ENCODE results near the gene PIK3R3.

Gene PIK3R3

GRCh38 chr1:46132529-46133180 lies at the start of gene PIK3R3:
Gene PIK3R3, minus strand, starts transcription at chr1:46132629. Its CDS starts 677 bp downstream, at chr1:46131952.
- DNase-seq: peak; percentile 72 to 99 (median 97)

DNA sequence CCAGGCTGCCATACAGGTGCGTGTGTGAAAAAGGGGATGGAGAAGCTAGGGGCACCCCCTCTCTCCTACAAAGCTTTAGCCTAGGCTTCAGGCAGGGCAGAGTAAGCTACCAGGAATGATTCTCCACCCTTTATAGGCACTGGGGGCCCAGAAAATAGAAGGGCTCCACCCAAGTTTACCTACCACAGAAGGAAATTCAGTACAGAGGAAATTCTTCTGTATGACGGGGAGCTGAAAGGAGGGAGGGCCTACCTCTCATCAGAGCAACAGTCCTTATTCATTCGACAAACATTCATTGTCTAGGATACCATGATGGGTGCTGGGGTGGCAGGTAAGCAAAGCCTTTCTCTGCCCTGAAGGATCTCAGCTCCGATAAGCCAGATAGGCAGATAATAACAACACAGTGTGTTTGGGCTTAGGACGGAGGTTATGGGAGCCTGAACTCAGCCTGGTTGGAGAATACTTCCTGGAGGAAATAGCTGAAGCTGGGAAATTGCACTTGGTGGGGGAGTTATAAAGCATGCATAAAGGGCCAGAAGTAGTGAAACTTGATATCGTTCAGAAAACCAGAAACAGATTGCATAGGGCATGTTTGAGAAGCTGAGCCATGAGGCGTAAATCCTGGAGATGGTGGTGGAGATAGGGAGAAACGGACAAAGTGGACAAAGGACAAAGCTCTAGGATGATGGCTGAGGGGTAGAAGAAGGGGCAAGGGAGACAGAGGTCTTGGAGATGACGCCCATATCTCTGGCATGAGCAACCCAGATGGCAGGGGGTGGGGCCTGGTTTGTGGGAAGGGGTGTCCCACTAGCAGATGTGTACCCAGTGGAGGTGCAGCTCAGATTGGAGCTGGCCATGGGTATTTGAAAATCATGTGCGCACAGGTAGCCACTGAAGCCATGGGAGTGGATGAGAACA lies 49.2 kb upstream of the PIK3R3 start:
- no peak for DNase-seq

DNA sequence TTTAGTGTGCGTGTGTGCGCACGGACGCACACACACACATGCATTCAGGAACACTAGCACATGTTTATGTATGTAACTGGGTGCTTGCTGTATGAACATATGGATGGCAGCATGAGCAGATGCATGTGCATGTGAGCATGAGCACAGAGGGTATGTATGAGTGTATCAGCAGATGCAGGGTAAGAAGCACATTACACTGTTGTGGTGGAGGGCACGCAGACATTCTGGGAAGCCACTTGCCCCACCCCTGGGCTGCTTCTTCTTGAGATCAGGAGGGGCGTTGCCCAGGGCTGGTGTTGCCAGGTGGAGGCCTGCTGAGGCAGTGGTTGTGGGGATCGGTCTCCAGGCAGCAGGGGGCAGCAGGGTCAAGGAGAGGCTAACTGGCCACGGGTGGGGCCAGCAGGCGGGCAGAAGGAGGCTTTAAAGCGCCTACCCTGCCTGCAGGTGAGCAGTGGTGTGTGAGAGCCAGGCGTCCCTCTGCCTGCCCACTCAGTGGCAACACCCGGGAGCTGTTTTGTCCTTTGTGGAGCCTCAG lies 47.7 kb upstream of the PIK3R3 start:
- DNase-seq: peak in 5 of 14 donors; percentile 13 to 51 (median 36)

DNA sequence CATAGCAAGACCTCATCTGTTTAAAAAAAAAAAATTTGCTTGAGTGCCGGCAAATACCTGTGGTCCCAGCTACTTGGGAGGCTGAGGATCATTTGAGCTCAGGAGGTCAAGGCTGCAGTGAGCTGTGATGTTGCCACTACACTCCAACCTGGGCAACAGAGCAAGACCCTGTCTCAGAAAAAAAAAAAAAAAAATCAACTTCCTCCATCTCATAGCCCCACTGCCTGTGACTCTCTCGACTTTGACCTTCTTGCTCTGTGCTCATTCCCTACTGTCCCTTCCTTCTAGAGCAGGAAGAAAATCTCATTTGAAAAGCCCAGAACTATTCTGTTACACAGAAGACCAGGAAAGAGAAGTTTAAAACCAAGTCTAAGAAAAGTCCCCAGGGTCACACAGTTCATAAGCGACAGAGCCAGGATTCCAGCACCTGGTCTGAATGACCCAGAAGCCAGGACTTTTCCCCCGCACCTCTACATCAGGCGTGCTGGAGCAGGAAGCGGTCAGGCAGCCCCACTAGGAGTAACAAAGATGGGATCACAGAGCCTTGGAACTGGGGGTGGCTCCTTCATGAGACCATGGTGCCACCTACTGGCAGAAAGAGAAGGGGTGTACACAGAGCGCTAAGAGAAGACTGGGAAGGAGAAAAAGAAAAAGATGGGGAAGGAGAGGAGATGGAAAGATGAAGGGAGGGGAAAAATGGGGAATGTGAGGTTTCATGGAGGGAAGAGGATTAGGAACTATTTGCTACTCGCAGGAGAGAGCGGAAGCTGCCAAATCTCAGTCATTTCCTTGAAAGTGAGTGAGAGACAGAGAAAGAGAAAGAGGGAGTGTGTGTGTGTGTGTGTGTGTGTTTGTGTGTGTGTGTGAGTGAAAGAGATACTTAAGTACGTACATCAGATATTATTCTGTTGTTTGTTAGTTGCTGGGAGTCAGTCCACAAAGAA lies 47.0 kb upstream of the PIK3R3 start:
- DNase-seq: peak in 12 of 14 donors; percentile 17 to 82 (median 61)

DNA sequence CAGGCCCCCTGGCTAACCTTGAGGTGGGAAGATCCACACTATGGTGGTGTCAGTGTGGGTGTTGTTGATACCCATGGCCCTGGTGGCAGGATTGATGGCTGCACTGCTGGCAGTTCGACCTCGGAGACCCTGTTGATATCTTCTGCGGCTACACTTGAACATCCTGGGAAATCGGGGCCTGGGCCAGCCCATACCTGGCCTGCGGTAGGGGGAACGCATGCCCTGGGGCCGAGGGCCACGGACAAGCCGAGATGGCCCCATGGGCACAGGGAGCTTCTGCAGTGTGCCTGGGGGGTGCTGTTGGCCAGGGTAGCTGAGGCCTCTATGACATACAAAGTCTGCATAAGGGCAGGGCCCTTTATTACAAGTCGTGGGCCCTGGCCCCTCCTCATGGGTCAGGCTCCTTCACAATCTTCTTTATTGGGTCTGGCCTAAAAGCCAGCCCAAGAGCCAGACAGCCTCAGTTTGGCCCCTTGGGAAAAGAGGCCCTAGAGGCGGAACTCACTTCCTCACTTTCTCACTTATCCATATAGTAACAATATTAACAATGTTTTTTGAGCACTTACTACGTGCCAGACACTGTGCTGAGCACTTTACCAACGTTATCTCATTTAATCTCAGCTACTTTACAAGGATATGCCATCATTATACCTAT lies 43.9 kb upstream of the PIK3R3 start, which contains the start of gene P3R3URF:
P3R3URF (minus strand) TSS at position 278 of the 655 bp plus-strand sequence; CDS start at position 261, 17 bp downstream.
- DNase-seq: no peak

- DNase-seq: peak in 1 of 14 donors; percentile 47
These were observed 42.8 kb upstream of the PIK3R3 start for GRCh38 chr1:46175243-46175642.

DNA sequence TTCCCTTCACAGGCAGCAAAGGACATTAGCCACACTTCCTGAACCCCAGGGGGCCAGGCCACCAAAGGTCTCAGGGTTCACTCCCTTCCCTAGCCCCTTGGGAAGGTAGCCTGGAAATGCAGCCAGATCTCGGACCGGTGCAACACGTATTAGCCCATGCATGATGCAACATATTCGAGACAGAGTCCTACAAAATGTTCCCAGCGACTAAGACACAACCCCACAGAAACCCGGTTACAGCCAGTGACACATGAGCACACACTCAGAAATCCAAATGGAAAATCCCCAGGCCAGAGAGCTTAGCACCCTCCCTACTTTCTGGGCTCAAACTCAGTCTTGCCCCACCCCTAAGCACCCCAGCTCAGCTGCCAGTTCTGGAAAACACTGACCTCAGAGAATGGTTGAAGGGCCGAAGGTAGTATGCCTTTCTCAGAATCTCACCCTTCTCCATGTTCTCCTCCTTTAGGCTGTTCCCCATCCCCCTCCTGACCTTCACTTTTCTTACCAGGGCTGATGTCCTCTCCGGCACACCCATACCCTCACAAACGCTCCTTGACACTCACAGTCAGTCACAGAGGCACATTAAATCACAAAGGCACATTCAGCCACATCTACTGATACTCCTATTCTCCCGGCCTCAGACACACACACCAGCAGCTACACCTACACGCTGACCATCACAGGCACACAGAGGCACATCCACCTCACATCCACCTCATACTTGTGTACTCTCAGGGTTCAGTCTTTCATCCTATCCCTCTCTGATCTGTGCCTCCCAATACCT lies 42.2 kb upstream of the PIK3R3 start, which contains the start of gene TSPAN1:
TSPAN1 (plus strand) TSS at position 640 of the 784 bp plus-strand sequence. CDS start 6,021 bp downstream, outside the sequence.
- peak in 2 of 14 donors; percentile 29 to 95 for DNase-seq

GRCh38 chr1:46173361-46173856 lies 41.0 kb upstream of the PIK3R3 start:
- DNase-seq: peak in 2 of 14 donors; percentile 17 to 93

- DNase-seq: no peak
These were observed 39.9 kb upstream of the PIK3R3 start for GRCh38 chr1:46172321-46172720.

DNA sequence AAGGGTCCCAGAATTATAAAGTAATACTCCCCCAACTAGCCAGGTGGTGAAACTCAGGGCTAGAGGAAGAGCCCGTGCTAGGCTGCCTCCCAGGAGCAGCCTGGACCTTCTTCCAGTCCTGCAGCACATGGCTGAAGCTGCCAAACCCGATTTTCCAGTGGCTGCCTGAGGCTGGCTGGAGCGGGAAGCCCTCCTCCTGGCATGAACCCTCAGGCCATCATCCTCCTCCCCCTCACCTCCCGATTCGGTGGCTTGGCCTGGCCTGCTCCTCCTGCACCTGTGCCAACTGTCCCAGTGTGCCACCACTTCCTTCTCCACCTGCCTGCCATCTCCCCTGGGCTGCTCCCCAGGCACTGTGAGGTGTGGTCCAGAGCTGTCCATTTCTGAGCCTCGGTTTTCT lies 39.4 kb upstream of the PIK3R3 start:
- peak in 4 of 14 donors; percentile 19 to 95 (median 27) for DNase-seq

DNA sequence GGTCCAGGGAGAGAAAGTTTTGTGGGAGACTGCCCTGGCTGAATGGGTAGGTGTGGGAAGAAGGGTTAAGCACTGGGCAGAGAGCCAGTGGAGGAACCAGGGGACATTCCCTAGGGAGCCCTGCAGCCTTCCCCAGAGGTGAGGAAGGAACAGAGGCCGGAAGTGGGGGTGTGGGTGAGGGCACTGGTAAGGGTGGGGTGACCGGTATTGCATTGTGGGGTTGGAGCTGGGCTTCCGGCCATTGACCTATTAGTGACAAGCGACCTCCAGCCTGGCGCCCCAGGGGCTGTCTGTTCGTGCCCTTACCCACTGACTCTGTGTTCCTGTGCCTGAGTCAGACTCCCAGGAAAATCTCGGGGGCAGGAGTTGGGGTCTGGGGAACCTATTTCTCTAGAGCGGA lies 38.9 kb upstream of the PIK3R3 start:
- DNase-seq: no peak

DNA sequence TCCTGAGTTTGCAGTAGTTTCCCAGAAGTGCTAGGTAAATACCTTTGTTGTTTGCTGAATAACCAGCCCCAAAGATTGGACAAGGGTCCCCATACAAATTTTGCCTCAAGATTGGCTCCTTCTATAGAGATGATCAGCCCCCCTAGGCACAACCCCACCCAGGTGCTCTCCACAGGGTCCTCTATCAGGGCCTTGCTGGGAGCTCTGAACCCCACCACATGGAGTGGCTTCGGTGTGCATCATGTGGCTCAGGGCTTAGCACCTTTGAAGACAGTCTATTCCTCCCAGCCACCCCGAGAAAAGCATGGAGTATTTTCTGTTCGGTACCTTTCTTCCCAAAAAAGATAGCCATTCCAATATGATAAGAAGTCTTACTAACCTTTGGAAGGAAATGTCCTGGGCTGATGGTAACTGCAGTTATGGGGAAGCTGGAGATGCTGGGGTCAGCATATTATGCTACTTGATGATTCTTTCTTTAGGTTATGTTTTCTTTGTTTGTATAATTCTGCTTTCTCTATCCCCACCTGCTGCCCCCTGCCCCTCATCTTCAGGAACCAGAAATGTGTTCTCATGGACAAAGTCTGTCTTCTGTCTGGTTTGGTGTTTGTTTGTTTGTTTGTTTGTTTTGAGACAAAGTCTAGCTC lies 37.5 kb upstream of the PIK3R3 start:
- no peak for DNase-seq

- no peak for DNase-seq
These were observed 36.0 kb upstream of the PIK3R3 start for GRCh38 chr1:46168477-46168876.

GRCh38 chr1:46166521-46167462 lies 34.4 kb upstream of the PIK3R3 start:
- peak in 1 of 14 donors; percentile 71 for DNase-seq

- no peak for DNase-seq
These were observed 27.8 kb upstream of the PIK3R3 start for GRCh38 chr1:46160212-46160611.

GRCh38 chr1:46159516-46159915 lies 27.1 kb upstream of the PIK3R3 start:
- no peak for DNase-seq

DNA sequence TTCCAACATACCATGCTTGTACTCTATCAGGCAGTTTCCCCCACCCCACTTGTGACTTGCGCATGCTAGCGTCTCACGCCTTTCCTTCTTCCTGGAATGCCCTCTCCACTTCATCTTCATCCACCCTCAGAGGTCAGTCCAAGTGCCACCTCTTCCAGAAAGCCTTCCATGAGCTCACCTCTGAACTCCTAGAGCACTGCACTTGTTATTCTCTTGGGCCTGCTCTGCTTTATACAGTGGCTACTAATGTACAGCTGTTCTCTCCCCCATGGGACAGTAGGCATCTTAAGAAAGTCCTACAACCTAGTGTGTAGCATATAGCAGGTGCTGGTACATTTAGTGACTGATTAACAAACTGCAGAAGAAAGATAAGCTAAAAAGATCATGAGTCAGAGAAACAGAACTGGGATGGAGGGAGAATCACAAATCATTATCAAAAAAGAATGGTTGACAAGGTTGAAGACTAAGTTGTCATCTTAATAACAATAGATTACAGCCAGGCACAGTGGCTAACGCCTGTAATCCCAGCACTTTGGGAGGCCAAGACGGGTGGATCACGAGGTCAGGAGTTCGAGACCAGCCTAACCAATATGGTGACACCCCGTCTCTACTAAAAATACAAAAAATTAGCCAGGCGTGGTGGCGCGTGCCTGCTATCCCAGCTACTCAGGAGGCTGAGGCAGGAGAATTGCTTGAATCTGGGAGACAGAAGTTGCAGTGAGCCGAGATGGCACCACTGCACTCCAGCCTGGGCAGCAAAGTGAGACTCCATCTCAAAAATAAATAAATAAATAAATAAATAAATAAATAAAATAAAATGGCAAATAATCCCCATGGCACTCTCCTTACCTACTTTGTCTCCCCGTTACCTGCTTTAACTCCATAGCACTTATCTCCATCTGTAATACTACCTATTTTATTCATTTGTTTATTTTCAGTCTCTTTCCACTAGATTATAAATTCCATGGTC lies 26.2 kb upstream of the PIK3R3 start:
- no peak for DNase-seq

Measured in C1 segment of cervical spinal cord (tissue), 14 donors.